Prostate gland (tissue), 2 donors: ENCODE data around the gene TAS2R7. TPM values are rescaled to one million over a fixed set of nuclear protein-coding genes. Genes with fewer than 3 reads are reported as not detected.

ENCODE experiments used
- DNase-seq: peaks from one replicate; pipeline ENCODE4 v3.0.0-alpha.2; 2019; ENCODE audit warnings: low spot score
- H3K27ac ChIP-seq, 2 donors: fragments of 200-600 bp; sonication (generic); 2 replicates each; pipeline ENCODE4 v1.5.1; 2017 to 2019
- H3K27me3 ChIP-seq: fragments of 200-600 bp; sonication (generic); replicated peaks from 2 replicates; pipeline ENCODE4 v1.5.1; 2019; ENCODE audit not compliant: insufficient read depth
- H3K36me3 ChIP-seq, 2 donors: fragments of 200-600 bp; sonication (generic); 1 replicate in 1 of 2; 2 replicates in 1 of 2; pipeline versions ENCODE4 v1.5.1 to v1.8.1; 2017 to 2019
- H3K4me1 ChIP-seq: fragments of 200-600 bp; sonication (generic); replicated peaks from 2 replicates; pipeline ENCODE4 v1.5.1; 2019
- H3K4me3 ChIP-seq, 2 donors: fragments of 200-600 bp; sonication (generic); 2 replicates each; pipeline ENCODE4 v1.5.1; 2017 to 2019
- H3K9me3 ChIP-seq: fragments of 200-600 bp; sonication (generic); 2 replicates; pipeline ENCODE4 v1.5.1; 2017
- POLR2A ChIP-seq: fragments of 450-650 bp; IDR thresholded peaks from one replicate; pipeline ENCODE4 v1.6.1; 2016; ENCODE audit warnings: antibody characterized with exemption, mild to moderate bottlenecking
- POLR2AphosphoS5 ChIP-seq: sonication (generic); formaldehyde crosslinking; IDR thresholded peaks from one replicate; pipeline ENCODE4 v1.6.1; 2017; ENCODE audit warnings: antibody characterized with exemption
- WGBS: methylation state at CpG from one replicate; pipeline ENCODE4 v1.1.5; 2018; 5-methylcytosine and 5-hydroxymethylcytosine counted together
- intact Hi-C: fragments of 100-400 bp; cut with DNase I; formaldehyde crosslinking; loops from one replicate; pipeline ENCODE4 v1.14.2; 2022
- total RNA-seq, 2 donors: library from RNA; depleted of rRNA; stranded (reverse); fragments of >200 nt; gene quantifications; one replicate each; pipeline ENCODE4 v1.1.0, GENCODE V29; 2016
- TF ChIP-seq, protein P1 (sequence below), 4 experiments: fragments of 200-600 bp in 2 of 4; fragments of 450-650 bp in 2 of 4; sonication (generic) in 2 of 4; IDR thresholded peaks; 1 replicate in 3 of 4; 2 replicates in 1 of 4; pipeline ENCODE4 v1.5.1; 2016 to 2019; ENCODE audit warnings: antibody characterized with exemption in 4 of 4, mild to moderate bottlenecking in 2 of 4, moderate library complexity in 2 of 4

TAS2R7 gene, protein sequence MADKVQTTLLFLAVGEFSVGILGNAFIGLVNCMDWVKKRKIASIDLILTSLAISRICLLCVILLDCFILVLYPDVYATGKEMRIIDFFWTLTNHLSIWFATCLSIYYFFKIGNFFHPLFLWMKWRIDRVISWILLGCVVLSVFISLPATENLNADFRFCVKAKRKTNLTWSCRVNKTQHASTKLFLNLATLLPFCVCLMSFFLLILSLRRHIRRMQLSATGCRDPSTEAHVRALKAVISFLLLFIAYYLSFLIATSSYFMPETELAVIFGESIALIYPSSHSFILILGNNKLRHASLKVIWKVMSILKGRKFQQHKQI
- total RNA-seq = not detected

DNA sequence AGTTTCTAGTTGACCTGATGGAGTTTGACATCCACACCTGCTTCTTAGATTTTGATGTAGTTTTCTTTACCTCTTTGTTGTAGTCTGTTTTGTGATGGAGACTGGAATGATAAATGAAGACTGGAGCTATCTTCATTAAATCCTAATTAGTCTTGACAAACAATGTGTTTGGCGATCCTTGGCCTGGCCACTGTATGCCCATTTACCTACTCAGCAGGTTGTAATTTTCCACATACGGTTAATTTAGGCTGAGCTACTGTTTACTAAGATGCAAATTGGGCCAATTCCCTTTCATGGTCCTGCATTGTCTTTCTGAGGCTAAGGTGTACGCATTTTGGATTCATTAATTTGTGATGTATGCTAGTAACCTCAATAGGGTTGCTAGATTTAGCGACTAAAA, at the start of gene TAS2R7:
TSS of gene TAS2R7 (minus strand) at position 41 of the 400 bp plus-strand sequence. CDS start 57 bp downstream, outside the sequence.
- intact Hi-C loops = no loop called here

DNA sequence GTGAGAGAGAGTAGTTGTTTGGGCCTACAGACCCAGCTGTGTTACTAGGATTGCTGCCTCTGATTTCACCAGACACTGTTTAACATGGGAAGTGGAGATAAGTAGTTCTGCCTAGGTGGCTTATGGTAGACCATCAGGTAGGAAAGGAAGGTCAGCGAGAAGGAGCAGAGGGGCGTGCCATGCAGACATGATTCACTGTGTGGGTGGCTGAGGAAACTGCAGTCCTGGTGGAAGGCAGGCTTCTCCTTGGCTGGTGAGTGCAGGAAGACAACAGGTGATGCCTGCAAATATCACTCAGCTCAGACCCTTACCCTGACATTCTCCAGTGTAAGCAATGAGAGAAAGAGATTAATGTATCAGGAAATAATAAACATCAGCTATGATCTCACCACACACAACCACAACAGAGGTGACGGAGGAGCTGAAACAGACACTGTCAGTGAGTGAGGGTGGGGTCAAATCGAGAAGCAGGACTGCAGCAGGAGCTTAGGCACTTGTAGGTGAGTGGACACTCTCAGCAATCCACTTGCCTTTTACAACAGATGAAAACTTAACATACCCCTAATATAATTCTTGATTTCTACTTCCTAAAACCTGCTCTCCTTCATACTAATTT, 48.9 kb upstream of the TAS2R7 start:
- Histone ChIP-seq H3K9me3 (no peaks in the 10 kb centered on the region), H3K36me3 (no peaks in the 10 kb centered on the region), H3K4me1 (no peaks in the 10 kb centered on the region), H3K27ac (no peak overlapping the region), H3K4me3 (no peak overlapping the region), H3K27me3 (no peaks in the 10 kb centered on the region)
- no peak for DNase-seq
- intact Hi-C loops = no loop called here
- WGBS = 86% methylated on average over 4 of the region's 4 CpGs
- TF ChIP-seq, protein P1, sequence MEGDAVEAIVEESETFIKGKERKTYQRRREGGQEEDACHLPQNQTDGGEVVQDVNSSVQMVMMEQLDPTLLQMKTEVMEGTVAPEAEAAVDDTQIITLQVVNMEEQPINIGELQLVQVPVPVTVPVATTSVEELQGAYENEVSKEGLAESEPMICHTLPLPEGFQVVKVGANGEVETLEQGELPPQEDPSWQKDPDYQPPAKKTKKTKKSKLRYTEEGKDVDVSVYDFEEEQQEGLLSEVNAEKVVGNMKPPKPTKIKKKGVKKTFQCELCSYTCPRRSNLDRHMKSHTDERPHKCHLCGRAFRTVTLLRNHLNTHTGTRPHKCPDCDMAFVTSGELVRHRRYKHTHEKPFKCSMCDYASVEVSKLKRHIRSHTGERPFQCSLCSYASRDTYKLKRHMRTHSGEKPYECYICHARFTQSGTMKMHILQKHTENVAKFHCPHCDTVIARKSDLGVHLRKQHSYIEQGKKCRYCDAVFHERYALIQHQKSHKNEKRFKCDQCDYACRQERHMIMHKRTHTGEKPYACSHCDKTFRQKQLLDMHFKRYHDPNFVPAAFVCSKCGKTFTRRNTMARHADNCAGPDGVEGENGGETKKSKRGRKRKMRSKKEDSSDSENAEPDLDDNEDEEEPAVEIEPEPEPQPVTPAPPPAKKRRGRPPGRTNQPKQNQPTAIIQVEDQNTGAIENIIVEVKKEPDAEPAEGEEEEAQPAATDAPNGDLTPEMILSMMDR (IDR thresholded peaks at IDR 0.05) = no peak
- TF ChIP-seq POLR2AphosphoS5 = no peak
- no peak for TF ChIP-seq POLR2A

More for the DNA sequence above, at the start of gene TAS2R7:
- Histone ChIP-seq H3K4me3 (no peak within 1 kb of the TSS), H3K27me3 (no peaks in the 10 kb centered on the region), H3K9me3 (no peaks in the 10 kb centered on the region), H3K36me3 (no peaks in the 10 kb centered on the region), H3K4me1 (no peaks in the 10 kb centered on the region), H3K27ac (no peak within 1 kb of the TSS)
- TF ChIP-seq, protein P1 (IDR thresholded peaks at IDR 0.05) = no peak
- TF ChIP-seq POLR2AphosphoS5 (no peak), POLR2A (no peak)
- WGBS = 52% methylated on average over 4 of the region's 4 CpGs
- no peak for DNase-seq

DNA sequence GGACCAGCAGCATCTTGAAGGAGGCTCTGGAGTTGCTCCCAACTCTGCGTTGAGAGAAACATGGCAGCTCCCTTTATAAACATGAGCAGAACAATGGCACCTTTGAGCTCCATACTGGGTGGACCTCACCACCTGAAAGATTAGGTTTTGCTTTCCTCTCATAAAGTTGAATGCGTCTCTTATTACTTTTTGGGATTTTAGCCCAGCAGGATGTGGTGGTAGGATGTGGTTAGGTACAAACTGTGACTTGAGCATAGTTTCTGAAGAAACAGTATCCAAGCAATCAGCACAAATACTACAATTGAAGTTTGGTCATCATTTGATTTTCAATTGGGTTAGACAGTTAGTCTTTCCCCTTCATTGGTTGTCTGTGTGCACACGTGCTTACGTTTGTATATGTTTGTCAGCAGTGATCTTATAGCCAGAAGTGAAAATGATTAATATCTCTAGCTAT, 47.0 kb upstream of the TAS2R7 start, which contains the start of gene PRR4:
TSS of gene PRR4 (minus strand) at position 51 of the 454 bp plus-strand sequence. CDS start at position 13, 38 bp downstream.
- no peaks in the 10 kb centered on the region for H3K9me3 ChIP-seq
- H3K4me3 ChIP-seq = no peak within 1 kb of the TSS
- no peak for DNase-seq
- TF ChIP-seq POLR2AphosphoS5 = no peak
- TF ChIP-seq, protein P1 (IDR thresholded peaks at IDR 0.05) = no peak
- no peak for TF ChIP-seq POLR2A
- no peaks in the 10 kb centered on the region for H3K4me1 ChIP-seq
- H3K27me3 ChIP-seq = no peaks in the 10 kb centered on the region
- 65% methylated on average over 4 of the region's 4 CpGs for WGBS
- no peaks in the 10 kb centered on the region for H3K36me3 ChIP-seq
- no peak within 1 kb of the TSS for H3K27ac ChIP-seq
- intact Hi-C loops = no loop called here

DNA sequence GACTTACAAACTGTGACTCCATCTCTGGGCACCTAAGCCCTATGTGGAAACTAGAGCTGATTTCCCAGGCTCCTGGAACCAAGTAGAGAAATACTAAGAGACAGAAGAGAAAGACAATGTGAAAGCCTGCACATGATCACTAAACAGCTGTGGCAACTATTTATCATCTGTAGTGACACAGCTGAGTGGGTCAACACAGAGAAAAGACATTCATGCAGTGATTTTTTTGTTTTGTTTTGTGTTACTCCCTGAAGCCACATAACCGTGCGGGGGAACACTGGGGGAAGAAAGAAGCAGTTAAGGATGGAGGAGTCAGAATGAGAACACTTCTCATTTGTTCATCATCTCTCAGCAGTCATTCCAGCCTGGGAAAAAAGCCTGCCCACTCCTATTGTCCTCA, 45.3 kb upstream of the TAS2R7 start:
- intact Hi-C loops = no loop called here

More for the DNA sequence above, 45.3 kb upstream of the TAS2R7 start:
- Histone ChIP-seq H3K36me3 (no peaks in the 10 kb centered on the region), H3K27ac (no peak overlapping the region), H3K4me1 (no peaks in the 10 kb centered on the region), H3K9me3 (no peaks in the 10 kb centered on the region), H3K4me3 (no peak overlapping the region), H3K27me3 (no peaks in the 10 kb centered on the region)
- 66% methylated on average over 2 of the region's 2 CpGs for WGBS
- DNase-seq = no peak
- TF ChIP-seq POLR2A = no peak
- TF ChIP-seq POLR2AphosphoS5 = no peak
- TF ChIP-seq, protein P1 (IDR thresholded peaks at IDR 0.05) = no peak
